Peyer's patch (tissue), 4 donors: ENCODE measurements around the gene UGT1A9. TPM values are rescaled to one million over a fixed set of nuclear protein-coding genes. Genes with fewer than 3 reads are reported as not detected.

Experiments used
- DNase-seq, 3 donors: peaks; one replicate each; pipeline ENCODE4 v3.0.0-alpha.2; 2017 to 2019
- H3K27ac ChIP-seq, 4 donors: fragments of 200-600 bp; sonication (generic); one replicate each; pipeline ENCODE4 v1.5.1; 2016 to 2019
- H3K27me3 ChIP-seq, 2 donors: fragments of 200-600 bp; sonication (generic); one replicate each; pipeline ENCODE4 v1.5.1; 2019
- H3K36me3 ChIP-seq, 3 donors: fragments of 200-600 bp; sonication (generic); one replicate each; pipeline ENCODE4 v1.5.1; 2016 to 2019
- H3K4me1 ChIP-seq, 4 donors: fragments of 200-600 bp; sonication (generic); one replicate each; pipeline ENCODE4 v1.5.1; 2016 to 2019
- H3K4me3 ChIP-seq, 4 donors: fragments of 200-600 bp; sonication (generic); 1 replicate in 3 of 4; 2 replicates in 1 of 4; pipeline ENCODE4 v1.5.1; 2016 to 2019; ENCODE audit warnings: mild to moderate bottlenecking in 1 of 4
- H3K9me3 ChIP-seq, 4 donors: fragments of 200-600 bp; sonication (generic); one replicate each; pipeline ENCODE4 v1.5.1; 2016 to 2019; ENCODE audit warnings: mild to moderate bottlenecking in 1 of 4
- POLR2A ChIP-seq, 2 donors: fragments of 450-650 bp; IDR thresholded peaks; one replicate each; pipeline ENCODE4 v1.5.1; 2017; ENCODE audit warnings: antibody characterized with exemption in 2 of 2, mild to moderate bottlenecking in 2 of 2, moderate library complexity in 2 of 2
- total RNA-seq, 4 donors: library from RNA; depleted of rRNA; stranded (reverse); fragments of >200 nt; gene quantifications; one replicate each; pipeline ENCODE4 v1.1.0, GENCODE V29; 2016
- TF ChIP-seq, protein P1 (sequence below), 6 experiments: fragments of 450-650 bp in 4 of 6; fragments of 200-600 bp in 2 of 6; sonication (generic) in 1 of 6; IDR thresholded peaks; one replicate each; pipeline ENCODE4 v1.5.1; 2017 to 2019; ENCODE audit warnings: antibody characterized with exemption in 6 of 6, mild to moderate bottlenecking in 3 of 6, moderate library complexity in 1 of 6

UGT1A9 gene
- total RNA-seq, 4 donors from 2014 or later = 4.1 to 17.3 (median 14.1) TPM

DNA sequence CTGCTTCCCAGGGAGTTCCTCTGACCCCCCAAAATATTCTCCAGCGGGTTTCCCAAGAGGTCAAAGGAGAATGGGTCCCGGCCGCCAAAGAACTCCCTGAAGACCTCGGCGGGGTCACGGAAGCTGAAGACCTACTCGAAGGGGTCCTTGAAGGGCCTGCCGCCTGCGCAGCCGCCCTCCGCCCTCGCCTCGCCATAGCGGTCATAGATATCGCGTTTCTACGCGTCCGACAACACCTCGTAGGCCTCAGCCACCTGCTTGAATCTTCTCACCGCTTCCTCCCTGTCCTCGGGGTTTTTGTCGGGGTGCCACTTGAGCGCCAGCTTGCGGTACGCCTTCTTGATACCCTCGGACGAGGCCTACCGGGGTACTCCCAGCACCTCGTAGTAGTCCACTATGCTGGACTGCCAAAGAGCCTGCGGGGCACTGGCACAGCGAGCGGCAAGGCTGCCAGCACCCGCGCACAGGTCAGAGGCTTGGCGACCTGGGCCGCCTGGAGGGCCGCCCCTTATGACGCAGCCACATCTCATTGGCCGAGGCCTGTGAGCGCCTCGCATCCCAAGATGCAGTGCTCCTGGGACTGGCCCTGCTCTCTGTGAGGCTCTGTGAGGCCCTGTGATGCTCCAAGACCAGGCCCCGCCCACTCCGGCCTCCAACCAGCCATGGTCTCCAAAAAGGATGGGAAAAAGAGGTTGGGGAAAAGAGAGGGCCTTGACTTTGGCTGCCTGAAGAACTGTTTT, 83.3 kb downstream of the UGT1A9 start:
- no peak for DNase-seq
- Histone ChIP-seq H3K9me3 (peaks cover 0 to 4% (median 2%) of the 10 kb centered on the region in 4 donors), H3K27me3 (no peaks in the 10 kb centered on the region), H3K27ac (no peak overlapping the region), H3K36me3 (no peaks in the 10 kb centered on the region), H3K4me1 (peaks cover 0 to 14% (median 3%) of the 10 kb centered on the region in 4 donors), H3K4me3 (no peak overlapping the region)
- TF ChIP-seq, protein P1, sequence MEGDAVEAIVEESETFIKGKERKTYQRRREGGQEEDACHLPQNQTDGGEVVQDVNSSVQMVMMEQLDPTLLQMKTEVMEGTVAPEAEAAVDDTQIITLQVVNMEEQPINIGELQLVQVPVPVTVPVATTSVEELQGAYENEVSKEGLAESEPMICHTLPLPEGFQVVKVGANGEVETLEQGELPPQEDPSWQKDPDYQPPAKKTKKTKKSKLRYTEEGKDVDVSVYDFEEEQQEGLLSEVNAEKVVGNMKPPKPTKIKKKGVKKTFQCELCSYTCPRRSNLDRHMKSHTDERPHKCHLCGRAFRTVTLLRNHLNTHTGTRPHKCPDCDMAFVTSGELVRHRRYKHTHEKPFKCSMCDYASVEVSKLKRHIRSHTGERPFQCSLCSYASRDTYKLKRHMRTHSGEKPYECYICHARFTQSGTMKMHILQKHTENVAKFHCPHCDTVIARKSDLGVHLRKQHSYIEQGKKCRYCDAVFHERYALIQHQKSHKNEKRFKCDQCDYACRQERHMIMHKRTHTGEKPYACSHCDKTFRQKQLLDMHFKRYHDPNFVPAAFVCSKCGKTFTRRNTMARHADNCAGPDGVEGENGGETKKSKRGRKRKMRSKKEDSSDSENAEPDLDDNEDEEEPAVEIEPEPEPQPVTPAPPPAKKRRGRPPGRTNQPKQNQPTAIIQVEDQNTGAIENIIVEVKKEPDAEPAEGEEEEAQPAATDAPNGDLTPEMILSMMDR (IDR thresholded peaks at IDR 0.05) = no peak
- no peak for TF ChIP-seq POLR2A (IDR thresholded peaks at IDR 0.05)

DNA sequence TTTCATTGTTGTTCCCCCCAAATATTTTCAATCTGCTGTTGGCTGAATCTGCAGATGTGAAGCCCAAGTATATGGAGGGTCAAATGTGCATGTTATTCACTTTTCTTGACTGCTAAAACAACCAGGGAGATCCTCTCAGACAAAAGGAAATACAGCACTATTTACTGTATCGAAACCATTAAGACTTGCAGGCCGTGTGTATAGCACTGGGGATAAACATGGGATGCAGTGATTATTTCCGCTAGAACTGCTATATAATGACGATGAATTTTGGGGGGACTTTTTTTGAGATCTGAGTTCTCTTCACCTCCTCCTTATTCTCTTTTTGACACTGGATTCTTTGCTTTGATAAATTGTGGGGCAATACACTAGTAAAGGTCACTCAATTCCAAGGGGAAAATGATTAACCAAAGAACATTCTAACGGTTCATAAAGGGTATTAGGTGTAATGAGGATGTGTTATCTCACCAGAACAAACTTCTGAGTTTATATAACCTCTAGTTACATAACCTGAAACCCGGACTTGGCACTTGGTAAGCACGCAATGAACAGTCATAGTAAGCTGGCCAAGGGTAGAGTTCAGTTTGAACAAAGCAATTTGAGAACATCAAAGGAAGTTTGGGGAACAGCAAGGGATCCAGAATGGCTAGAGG, 84.9 kb downstream of the UGT1A9 start:
- Histone ChIP-seq H3K27me3 (no peaks in the 10 kb centered on the region), H3K36me3 (no peaks in the 10 kb centered on the region), H3K27ac (peak overlapping the region in 2 of 4 donors; percentile 34 to 67), H3K4me1 (peaks cover 0 to 26% (median 3%) of the 10 kb centered on the region in 4 donors), H3K9me3 (no peaks in the 10 kb centered on the region), H3K4me3 (no peak overlapping the region)
- DNase-seq = peak in 1 of 3 donors; percentile 58
- TF ChIP-seq, protein P1 (IDR thresholded peaks at IDR 0.05) = no peak
- no peak for TF ChIP-seq POLR2A (IDR thresholded peaks at IDR 0.05)

GRCh38 chr2:233758141-233758540, 86.4 kb downstream of the UGT1A9 start:
- no peaks in the 10 kb centered on the region for H3K9me3 ChIP-seq

DNA sequence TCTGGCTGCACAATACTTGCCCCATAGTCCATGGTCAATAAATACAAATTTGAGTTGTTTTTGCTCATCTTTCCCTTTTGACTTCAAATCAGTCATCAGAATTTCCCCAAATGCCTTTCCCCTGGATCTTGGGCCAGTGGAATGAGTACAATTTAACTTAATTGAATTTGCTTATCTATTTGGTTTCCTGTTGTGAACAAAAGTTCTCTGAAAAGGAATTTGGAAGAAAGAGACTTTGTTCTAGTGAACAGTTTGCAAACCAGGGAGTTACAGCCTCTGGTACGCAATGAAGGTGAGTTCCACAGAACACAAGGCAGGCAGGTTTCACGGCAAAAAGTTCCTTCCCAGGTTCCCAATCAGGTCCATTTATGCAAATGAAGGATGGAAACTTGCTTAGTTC, 87.2 kb downstream of the UGT1A9 start:
- H3K36me3 ChIP-seq = no peaks in the 10 kb centered on the region
- TF ChIP-seq POLR2A (IDR thresholded peaks at IDR 0.05) = no peak
- TF ChIP-seq, protein P1 (IDR thresholded peaks at IDR 0.05) = no peak
- peak overlapping the region in 3 of 4 donors; percentile 14 to 84 (median 28) for H3K27ac ChIP-seq
- H3K27me3 ChIP-seq = no peaks in the 10 kb centered on the region
- peaks cover 0 to 32% (median 3%) of the 10 kb centered on the region in 4 donors for H3K4me1 ChIP-seq
- no peak overlapping the region for H3K4me3 ChIP-seq
- no peaks in the 10 kb centered on the region for H3K9me3 ChIP-seq
- DNase-seq = no peak

More at GRCh38 chr2:233758141-233758540, 86.4 kb downstream of the UGT1A9 start:
- peaks cover 0 to 32% (median 3%) of the 10 kb centered on the region in 4 donors for H3K4me1 ChIP-seq
- H3K4me3 ChIP-seq = peak overlapping the region in 1 of 4 donors; percentile 6
- H3K27me3 ChIP-seq = no peaks in the 10 kb centered on the region
- no peaks in the 10 kb centered on the region for H3K36me3 ChIP-seq
- no peak for TF ChIP-seq POLR2A (IDR thresholded peaks at IDR 0.05)
- TF ChIP-seq, protein P1 (IDR thresholded peaks at IDR 0.05) = no peak
- peak overlapping the region in 3 of 4 donors; percentile 14 to 84 (median 34) for H3K27ac ChIP-seq
- DNase-seq = no peak

- H3K27ac ChIP-seq = peak within 1 kb of the TSS in 3 of 4 donors; percentile 27 to 84 (median 31)
- H3K4me1 ChIP-seq = peaks cover 0 to 32% (median 3%) of the 10 kb centered on the region in 4 donors
- no peaks in the 10 kb centered on the region for H3K27me3 ChIP-seq
- DNase-seq = no peak
- TF ChIP-seq, protein P1 (IDR thresholded peaks at IDR 0.05) = no peak
- peak in 1 of 2 donors; percentile 13 for TF ChIP-seq POLR2A (IDR thresholded peaks at IDR 0.05)
- H3K4me3 ChIP-seq = no peak within 1 kb of the TSS
- H3K9me3 ChIP-seq = no peaks in the 10 kb centered on the region
- H3K36me3 ChIP-seq = no peaks in the 10 kb centered on the region
These were observed 88.3 kb downstream of the UGT1A9 start, which contains the start of gene UGT1A1 for GRCh38 chr2:233760043-233760442. Gene UGT1A1 (plus strand): TSS chr2:233760270. CDS start chr2:233760288, 18 bp downstream.
